Measurements from ENCODE around the gene RNU2-1. TPM values are rescaled to one million over a fixed set of nuclear protein-coding genes. Genes with fewer than 3 reads are reported as not detected.
"Not testable (repeated sequence)": the region's sequence is repeated elsewhere in the genome, so short reads cannot be mapped to it uniquely, and the experiment has no call there.

Gene RNU2-1
- 1,000 to 10,000 TPM; 3,772 to 4,070 TPM for total RNA-seq

DNA sequence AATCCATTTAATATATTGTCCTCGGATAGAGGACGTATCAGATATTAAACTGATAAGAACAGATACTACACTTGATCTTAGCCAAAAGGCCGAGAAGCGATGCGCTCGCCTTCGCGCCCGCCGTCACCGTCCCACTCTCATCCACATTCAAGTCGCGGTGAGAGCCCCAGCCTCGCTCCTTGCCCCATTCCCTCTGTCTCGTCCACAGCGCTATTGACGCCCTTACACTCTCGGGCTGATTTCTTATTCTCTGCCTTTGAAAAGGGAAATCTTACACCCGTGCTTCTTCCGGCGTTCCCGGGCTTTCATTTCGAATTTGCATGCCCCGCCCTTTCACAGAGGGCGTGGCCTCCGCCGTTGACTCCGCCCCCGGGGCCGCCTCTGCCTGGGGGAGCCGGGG, at the start of gene RNU2-1:
TSS of gene RNU2-1 (minus strand) at position 101 of the 400 bp plus-strand sequence.
- H3K9me3 Mint-ChIP-seq; H3K4me1 Mint-ChIP-seq (ENCODE audit: low read depth); ATAC-seq; intact Hi-C loops (cut with micrococcal nuclease); POLR2A ChIA-PET; H3K27me3 Mint-ChIP-seq; H3K36me3 Mint-ChIP-seq (ENCODE audit: low read depth); DNase-seq; H3K27ac Mint-ChIP-seq; CTCF ChIA-PET; H3K4me3 Mint-ChIP-seq: not testable (repeated sequence)

DNA sequence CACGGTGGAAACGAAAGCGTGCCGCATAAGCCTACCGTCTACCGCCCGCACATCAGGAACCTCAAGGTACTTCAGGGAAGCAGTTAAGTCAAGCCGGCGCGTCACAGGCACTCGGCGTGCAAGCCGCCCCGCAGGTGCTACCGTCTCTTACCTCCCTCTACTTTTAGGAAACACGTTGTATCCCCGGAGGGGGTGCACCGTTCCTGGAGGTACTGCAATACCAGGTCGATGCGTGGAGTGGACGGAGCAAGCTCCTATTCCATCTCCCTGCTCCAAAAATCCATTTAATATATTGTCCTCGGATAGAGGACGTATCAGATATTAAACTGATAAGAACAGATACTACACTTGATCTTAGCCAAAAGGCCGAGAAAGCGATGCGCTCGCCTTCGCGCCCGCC, 39.1 kb upstream of the RNU2-1 start:
- ATAC-seq, result peak; percentile 65
- H3K36me3 Mint-ChIP-seq (ENCODE audit: low read depth); H3K27ac Mint-ChIP-seq; H3K9me3 Mint-ChIP-seq; DNase-seq; H3K27me3 Mint-ChIP-seq; H3K4me3 Mint-ChIP-seq; POLR2A ChIA-PET; H3K4me1 Mint-ChIP-seq (ENCODE audit: low read depth); CTCF ChIA-PET; intact Hi-C loops (cut with micrococcal nuclease): not testable (repeated sequence)

DNA sequence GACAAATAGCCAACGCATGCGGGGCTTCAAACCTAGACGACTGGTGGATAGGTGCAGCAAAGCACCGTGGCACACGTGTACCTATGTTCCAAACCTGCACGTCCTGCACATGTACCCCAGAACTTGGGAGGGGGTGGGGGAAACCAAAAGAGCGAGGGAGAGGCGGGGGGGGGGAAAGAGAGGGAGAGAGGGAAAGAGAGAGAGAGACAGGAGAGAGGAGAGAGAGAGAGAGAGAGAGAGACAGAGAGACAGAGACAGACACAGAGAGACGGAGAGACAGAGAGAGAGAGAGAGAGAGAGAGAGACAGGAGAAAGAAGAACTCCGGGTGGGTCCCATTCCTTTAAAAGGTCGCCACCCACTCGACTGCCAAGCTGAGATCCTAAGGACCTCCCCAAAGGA, 38.7 kb upstream of the RNU2-1 start:
- H3K27me3 Mint-ChIP-seq; H3K9me3 Mint-ChIP-seq; H3K27ac Mint-ChIP-seq; CTCF ChIA-PET; intact Hi-C loops (cut with micrococcal nuclease); POLR2A ChIA-PET; H3K36me3 Mint-ChIP-seq (ENCODE audit: low read depth); ATAC-seq; H3K4me1 Mint-ChIP-seq (ENCODE audit: low read depth); DNase-seq; H3K4me3 Mint-ChIP-seq: not testable (repeated sequence)

DNA sequence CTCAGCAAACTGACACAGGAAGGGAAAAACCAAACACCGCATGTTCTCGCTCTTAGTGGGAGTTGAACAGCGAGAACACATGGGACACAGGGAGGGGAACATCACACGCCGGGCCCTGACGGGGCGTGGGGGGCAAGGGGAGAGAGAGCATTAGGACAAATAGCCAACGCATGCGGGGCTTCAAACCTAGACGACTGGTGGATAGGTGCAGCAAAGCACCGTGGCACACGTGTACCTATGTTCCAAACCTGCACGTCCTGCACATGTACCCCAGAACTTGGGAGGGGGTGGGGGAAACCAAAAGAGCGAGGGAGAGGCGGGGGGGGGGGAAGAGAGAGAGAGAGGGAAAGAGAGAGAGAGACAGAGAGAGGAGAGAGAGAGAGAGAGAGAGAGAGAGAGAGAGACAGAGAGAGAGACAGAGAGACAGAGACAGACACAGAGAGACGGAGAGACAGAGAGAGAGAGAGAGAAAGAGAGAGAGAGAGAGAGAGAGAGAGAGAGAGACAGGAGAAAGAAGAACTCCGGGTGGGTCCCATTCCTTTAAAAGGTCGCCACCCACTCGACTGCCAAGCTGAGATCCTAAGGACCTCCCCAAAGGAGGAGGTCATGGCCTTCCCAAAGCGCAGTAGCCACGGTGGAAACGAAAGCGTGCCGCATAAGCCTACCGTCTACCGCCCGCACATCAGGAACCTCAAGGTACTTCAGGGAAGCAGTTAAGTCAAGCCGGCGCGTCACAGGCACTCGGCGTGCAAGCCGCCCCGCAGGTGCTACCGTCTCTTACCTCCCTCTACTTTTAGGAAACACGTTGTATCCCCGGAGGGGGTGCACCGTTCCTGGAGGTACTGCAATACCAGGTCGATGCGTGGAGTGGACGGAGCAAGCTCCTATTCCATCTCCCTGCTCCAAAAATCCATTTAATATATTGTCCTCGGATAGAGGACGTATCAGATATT, 37.1 kb upstream of the RNU2-1 start:
- intact Hi-C loops (cut with micrococcal nuclease); H3K4me3 Mint-ChIP-seq; DNase-seq; H3K36me3 Mint-ChIP-seq (ENCODE audit: low read depth); POLR2A ChIA-PET; H3K4me1 Mint-ChIP-seq (ENCODE audit: low read depth); H3K27ac Mint-ChIP-seq; CTCF ChIA-PET; H3K27me3 Mint-ChIP-seq; H3K9me3 Mint-ChIP-seq: not testable (repeated sequence)
- ATAC-seq, result peak; percentile 68

DNA sequence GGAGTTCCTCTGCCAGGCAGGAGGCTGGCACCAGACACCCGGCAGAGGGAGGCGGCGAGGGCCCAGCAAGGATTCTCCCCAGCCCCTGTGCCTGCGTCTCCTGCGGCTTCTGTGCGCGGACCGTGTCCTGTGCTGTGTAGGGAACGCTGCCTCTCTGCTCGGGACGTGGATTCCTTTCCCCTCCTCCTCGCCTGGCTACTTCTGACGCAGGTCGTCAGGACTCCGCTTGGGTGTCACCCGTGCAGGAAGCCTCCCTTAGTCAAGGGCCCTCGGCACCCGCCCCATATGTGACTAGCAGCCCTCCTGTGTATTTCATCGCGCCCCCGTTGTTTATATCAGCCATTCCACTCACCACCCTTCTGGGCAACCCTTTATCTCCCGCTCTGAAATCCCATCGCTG, 12.7 kb upstream of the RNU2-1 start:
- H3K27ac Mint-ChIP-seq; H3K27me3 Mint-ChIP-seq; POLR2A ChIA-PET; intact Hi-C loops (cut with micrococcal nuclease); DNase-seq; H3K36me3 Mint-ChIP-seq (ENCODE audit: low read depth); CTCF ChIA-PET; ATAC-seq; H3K4me1 Mint-ChIP-seq (ENCODE audit: low read depth); H3K4me3 Mint-ChIP-seq; H3K9me3 Mint-ChIP-seq: not testable (repeated sequence)

DNA sequence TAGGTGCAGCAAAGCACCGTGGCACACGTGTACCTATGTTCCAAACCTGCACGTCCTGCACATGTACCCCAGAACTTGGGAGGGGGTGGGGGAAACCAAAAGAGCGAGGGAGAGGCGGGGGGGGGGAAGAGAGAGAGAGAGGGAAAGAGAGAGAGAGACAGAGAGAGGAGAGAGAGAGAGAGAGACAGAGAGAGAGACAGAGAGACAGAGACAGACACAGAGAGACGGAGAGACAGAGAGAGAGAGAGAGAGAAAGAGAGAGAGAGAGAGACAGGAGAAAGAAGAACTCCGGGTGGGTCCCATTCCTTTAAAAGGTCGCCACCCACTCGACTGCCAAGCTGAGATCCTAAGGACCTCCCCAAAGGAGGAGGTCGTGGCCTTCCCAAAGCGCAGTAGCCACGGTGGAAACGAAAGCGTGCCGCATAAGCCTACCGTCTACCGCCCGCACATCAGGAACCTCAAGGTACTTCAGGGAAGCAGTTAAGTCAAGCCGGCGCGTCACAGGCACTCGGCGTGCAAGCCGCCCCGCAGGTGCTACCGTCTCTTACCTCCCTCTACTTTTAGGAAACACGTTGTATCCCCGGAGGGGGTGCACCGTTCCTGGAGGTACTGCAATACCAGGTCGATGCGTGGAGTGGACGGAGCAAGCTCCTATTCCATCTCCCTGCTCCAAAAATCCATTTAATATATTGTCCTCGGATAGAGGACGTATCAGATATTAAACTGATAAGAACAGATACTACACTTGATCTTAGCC, 7.0 kb upstream of the RNU2-1 start:
- CTCF ChIA-PET; intact Hi-C loops (cut with micrococcal nuclease); H3K36me3 Mint-ChIP-seq (ENCODE audit: low read depth); POLR2A ChIA-PET; H3K9me3 Mint-ChIP-seq; H3K4me3 Mint-ChIP-seq; DNase-seq; H3K27me3 Mint-ChIP-seq; H3K27ac Mint-ChIP-seq; H3K4me1 Mint-ChIP-seq (ENCODE audit: low read depth): not testable (repeated sequence)
- peak; percentile 51 for ATAC-seq

DNA sequence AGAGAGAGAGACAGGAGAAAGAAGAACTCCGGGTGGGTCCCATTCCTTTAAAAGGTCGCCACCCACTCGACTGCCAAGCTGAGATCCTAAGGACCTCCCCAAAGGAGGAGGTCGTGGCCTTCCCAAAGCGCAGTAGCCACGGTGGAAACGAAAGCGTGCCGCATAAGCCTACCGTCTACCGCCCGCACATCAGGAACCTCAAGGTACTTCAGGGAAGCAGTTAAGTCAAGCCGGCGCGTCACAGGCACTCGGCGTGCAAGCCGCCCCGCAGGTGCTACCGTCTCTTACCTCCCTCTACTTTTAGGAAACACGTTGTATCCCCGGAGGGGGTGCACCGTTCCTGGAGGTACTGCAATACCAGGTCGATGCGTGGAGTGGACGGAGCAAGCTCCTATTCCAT, 5.8 kb upstream of the RNU2-1 start:
- POLR2A ChIA-PET; H3K36me3 Mint-ChIP-seq (ENCODE audit: low read depth); CTCF ChIA-PET; intact Hi-C loops (cut with micrococcal nuclease); H3K4me3 Mint-ChIP-seq; H3K4me1 Mint-ChIP-seq (ENCODE audit: low read depth); DNase-seq; H3K9me3 Mint-ChIP-seq; H3K27ac Mint-ChIP-seq; H3K27me3 Mint-ChIP-seq: not testable (repeated sequence)
- ATAC-seq, result peak; percentile 49

DNA sequence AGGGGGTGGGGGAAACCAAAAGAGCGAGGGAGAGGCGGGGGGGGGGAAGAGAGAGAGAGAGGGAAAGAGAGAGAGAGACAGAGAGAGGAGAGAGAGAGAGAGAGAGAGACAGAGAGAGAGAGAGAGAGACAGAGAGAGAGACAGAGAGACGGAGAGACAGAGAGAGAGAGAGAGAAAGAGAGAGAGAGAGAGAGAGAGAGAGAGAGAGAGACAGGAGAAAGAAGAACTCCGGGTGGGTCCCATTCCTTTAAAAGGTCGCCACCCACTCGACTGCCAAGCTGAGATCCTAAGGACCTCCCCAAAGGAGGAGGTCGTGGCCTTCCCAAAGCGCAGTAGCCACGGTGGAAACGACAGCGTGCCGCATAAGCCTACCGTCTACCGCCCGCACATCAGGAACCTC, 514 bp downstream of the RNU2-1 start:
- ATAC-seq; H3K27ac Mint-ChIP-seq; H3K36me3 Mint-ChIP-seq (ENCODE audit: low read depth); intact Hi-C loops (cut with micrococcal nuclease); H3K4me1 Mint-ChIP-seq (ENCODE audit: low read depth); H3K27me3 Mint-ChIP-seq; DNase-seq; H3K4me3 Mint-ChIP-seq; H3K9me3 Mint-ChIP-seq; POLR2A ChIA-PET; CTCF ChIA-PET: not testable (repeated sequence)

DNA sequence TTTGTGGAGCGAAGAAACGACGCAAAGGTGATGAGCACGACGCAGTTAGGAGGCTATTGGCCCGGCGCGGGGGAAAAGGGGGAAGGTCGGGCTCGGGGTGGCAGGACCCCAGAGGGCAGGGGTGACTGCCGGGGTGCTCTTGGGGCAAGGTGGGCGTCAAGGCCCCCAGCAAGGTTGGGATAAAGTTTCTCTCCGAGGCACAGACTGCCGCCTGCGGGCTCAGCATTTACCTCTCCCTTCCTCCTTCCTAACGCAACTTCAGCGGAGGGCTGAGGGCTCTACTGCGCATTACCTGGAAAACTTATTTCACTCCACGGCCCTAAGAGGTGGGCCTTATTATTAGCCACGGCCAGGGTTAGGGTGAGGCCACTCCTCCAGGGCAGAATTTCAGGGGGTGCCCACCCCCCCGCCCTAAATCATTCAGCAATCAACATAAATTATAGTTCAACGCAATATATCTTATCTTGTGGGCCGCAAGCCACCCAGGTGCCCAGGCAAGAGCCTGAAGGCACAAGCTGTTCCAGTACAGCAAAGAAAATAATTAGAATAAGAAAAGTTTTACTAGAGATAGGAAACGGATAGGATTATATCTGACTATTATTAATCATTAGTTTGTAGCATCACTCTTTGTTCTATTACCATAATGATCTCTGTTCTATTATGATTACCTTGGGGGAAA, 1.6 kb downstream of the RNU2-1 start:
- H3K4me1 Mint-ChIP-seq (ENCODE audit: low read depth); intact Hi-C loops (cut with micrococcal nuclease); H3K36me3 Mint-ChIP-seq (ENCODE audit: low read depth); ATAC-seq; H3K27ac Mint-ChIP-seq; POLR2A ChIA-PET; H3K27me3 Mint-ChIP-seq; CTCF ChIA-PET; H3K4me3 Mint-ChIP-seq; H3K9me3 Mint-ChIP-seq: not testable (repeated sequence)
- peak; percentile 30 for DNase-seq

DNA sequence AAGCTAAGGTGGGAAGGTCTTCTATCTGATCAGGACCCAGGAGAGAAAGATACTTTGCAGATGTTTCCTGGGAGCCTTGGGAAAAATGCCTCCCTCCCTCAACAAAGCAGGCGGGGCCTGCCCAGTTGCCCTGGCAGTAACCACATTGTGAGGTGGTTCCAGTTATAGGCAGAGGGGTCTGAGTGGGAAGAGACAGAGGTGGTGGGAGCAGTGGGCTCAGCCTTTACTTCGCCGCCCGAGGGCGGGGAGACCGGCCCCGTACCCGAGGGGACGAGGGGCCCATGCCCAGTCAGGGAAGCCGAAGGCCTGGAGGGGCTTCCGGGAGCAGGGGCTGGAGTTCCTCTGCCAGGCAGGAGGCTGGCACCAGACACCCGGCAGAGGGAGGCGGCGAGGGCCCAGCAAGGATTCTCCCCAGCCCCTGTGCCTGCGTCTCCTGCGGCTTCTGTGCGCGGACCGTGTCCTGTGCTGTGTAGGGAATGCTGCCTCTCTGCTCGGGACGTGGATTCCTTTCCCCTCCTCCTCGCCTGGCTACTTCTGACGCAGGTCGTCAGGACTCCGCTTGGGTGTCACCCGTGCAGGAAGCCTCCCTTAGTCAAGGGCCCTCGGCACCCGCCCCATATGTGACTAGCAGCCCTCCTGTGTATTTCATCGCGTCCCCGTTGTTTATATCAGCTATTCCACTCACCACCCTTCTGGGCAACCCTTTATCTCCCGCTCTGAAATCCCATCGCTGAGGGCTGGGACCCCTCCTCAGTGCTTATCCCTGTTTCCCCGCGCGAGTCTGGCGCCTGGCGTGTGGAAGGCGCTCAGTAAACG, 2.4 kb downstream of the RNU2-1 start:
- intact Hi-C loops (cut with micrococcal nuclease); H3K27ac Mint-ChIP-seq; DNase-seq; H3K36me3 Mint-ChIP-seq (ENCODE audit: low read depth); H3K9me3 Mint-ChIP-seq; CTCF ChIA-PET; POLR2A ChIA-PET; ATAC-seq; H3K27me3 Mint-ChIP-seq; H3K4me3 Mint-ChIP-seq; H3K4me1 Mint-ChIP-seq (ENCODE audit: low read depth): not testable (repeated sequence)

DNA sequence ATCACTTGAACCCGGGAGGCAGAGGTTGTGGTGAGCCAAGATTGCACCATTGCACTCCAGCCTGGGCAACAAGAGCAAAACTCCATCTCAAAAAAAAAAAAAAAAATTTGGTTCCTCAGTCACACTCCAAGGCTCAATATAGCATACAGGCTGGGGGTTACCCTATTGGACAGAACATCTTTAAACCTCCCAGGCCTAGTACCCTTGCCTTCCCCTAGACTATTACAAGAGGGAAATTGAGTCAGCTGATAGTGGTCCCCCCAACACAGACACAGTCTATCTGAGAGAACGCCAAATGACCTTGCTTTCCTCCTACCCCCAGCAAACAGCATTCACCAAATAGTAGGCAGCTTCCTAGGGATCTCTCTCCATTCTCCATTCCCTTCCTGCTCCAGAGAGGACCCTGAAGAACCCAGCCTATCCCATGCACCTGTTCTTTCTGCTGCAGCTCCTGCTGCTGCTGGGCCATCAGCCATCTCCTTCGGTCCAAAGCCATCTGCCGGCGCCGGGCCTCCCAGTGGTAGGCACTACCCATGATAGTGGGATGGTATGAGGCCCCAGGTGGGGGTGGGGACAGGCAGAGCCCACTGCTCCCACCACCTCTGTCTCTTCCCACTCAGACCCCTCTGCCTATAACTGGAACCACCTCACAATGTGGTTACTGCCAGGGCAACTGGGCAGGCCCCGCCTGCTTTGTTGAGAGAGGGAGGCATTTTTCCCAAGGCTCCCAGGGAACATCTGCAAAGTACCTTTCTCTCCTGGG, 5.6 kb downstream of the RNU2-1 start, which contains the start of gene CCDC200:
TSS of gene CCDC200 (minus strand) at position 604 of the 763 bp plus-strand sequence. CDS start at position 535, 69 bp downstream.
- POLR2A ChIA-PET; H3K9me3 Mint-ChIP-seq; intact Hi-C loops (cut with micrococcal nuclease); H3K4me1 Mint-ChIP-seq (ENCODE audit: low read depth); H3K27me3 Mint-ChIP-seq; DNase-seq; H3K36me3 Mint-ChIP-seq (ENCODE audit: low read depth); H3K4me3 Mint-ChIP-seq; ATAC-seq; CTCF ChIA-PET; H3K27ac Mint-ChIP-seq: not testable (repeated sequence)
